NCI-H1048 (cell line): ENCODE measurements around the gene APBA1.

Experiments used
- DNase-seq: peaks from one replicate; lab custom pipeline; 2025; lab: John Stamatoyannopoulos, UW

Gene APBA1

DNA sequence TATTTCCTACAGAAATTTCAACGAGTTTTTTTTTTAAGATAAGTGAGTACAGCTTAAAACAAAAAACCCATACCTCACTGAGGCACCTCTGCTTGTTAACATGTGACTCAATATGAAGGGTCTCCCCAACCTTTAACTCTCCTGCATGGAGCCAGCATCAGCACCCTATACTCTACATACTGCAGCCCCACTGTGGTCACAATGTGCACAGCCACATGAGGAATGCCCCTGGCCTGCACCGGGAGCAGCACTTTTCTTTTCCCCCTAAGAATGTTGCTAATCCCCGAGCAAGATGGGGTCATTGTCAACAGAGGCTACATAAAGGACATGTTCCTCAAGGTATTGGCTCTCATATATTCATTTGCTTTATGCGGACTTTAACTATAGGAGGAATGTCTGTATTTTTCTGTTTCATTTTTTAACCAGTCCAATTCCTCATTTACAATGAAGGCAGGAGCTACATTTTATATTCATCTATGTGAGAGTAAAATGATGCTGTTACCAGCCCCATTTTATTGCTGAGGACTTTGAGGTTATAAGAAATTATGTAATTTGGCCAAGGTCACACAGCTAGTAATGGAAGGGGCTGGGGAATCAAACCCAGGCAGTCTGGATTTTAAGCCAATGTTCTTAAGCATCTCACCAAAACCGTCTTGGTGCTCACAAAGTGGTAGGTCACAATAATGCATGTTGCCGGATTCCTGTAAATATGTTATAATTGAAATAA, 93.0 kb downstream of the APBA1 start:
- no peak for DNase-seq

DNA sequence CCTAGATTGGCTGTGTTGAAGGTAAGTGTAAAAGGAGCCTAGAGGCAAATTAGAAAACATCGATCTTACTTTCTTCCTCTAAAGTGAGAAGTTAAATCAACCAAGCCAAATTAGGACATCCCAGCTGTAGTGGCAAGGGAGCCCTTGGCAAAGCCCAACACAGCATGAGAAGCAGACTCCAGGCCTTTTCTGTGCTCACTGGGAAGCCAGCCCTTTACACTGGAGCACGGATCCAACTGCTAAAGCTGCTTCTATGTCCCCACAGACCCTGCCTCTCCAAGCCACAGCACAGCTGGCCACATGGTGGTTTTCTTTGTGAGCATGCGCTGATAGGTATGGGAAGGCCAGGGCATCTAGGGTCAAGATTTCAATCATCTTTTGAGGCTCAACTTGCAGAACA, 94.1 kb downstream of the APBA1 start:
- no peak for DNase-seq

DNA sequence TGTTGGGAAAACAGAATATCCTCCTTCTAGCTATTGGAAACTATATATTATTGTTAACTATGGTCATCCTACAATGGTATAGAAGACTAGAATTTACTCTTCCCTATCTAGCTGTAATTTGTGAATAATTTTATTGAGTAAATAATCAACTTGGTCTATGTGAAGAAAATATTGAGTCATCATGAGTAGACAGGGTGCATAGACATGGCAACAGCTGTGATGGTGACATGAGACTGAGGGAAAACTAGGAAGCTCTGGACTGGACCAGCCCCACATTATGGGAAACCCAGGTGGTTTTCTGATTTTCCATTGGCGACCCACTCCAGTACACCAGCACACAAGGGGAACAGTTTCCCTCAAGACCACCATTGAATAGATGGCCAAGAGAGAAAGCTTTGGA, 95.0 kb downstream of the APBA1 start:
- DNase-seq = no peak

DNA sequence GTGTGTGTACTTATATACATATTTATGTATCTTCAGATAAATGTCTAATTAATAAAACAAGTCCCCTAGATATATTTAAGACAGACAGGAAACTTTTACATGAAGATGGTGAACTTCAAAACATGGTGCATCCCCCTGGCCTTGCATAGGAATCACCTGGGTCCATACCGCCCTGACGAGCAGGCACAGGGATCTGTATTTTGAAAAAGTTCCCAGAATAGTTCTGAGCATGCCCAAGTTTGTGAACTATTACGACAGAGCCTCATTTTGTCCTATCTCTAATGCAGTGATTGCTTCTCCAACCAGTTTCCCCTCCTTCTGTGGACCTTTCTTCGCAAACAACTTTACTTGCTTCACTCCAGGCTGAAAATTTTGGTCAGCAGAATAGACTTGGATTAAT, 98.1 kb downstream of the APBA1 start:
- no peak for DNase-seq

DNA sequence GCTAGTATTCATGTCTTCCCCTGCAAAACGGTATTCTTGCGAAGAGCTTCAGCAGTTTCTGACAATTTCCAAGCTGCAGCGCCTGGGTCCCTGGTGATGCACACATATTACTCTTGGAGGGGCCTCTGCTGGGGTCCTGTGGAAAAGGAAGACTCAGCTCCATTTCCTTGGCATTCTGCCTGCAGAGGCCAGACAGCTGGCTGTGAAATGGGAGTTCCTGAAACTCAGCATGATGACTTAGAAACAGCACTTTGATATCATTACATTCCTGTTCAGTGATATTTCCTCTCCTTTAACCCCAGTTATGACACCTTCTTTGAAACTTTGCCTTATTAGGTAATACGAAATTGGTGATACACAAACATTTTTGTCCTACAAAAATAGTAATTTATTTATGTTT, 98.5 kb downstream of the APBA1 start:
- no peak for DNase-seq

DNA sequence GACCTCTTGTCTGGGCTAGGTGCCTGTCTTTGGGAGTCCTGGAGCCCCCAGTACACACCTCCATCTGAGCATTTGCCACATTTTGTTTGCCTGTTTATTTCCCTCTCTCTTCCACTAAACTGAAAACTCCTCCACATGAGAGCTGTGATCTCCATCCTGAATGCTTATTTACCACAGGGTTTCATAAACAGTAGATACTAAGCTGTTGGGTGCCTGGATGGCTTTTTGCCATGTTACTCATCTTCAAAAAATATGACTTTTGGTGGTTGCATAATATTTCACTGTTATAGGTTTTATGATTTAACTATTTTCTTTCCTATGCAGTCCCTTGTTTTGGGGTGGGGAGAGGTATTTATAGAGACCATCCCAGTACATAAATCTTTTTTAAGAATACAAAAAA, 99.6 kb downstream of the APBA1 start:
- no peak for DNase-seq

DNA sequence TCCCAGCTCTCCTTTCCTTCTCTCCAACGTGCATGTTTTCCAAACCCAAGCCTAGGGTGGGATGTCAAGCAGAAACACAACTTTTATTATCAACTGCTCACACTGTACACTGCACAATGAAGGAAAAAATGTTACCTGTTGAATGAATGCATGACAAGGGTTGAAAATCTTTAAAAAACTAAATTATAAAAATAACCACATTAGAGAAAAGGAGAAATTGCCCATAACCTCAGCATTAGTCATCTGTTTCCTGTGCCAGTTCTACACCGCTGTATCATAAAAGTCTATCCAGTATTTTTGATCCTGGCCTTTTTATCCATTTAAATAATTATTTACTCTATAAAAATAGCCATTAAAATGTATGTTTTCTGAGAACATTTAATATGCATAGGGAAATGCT, 101.1 kb downstream of the APBA1 start:
- no peak for DNase-seq

DNA sequence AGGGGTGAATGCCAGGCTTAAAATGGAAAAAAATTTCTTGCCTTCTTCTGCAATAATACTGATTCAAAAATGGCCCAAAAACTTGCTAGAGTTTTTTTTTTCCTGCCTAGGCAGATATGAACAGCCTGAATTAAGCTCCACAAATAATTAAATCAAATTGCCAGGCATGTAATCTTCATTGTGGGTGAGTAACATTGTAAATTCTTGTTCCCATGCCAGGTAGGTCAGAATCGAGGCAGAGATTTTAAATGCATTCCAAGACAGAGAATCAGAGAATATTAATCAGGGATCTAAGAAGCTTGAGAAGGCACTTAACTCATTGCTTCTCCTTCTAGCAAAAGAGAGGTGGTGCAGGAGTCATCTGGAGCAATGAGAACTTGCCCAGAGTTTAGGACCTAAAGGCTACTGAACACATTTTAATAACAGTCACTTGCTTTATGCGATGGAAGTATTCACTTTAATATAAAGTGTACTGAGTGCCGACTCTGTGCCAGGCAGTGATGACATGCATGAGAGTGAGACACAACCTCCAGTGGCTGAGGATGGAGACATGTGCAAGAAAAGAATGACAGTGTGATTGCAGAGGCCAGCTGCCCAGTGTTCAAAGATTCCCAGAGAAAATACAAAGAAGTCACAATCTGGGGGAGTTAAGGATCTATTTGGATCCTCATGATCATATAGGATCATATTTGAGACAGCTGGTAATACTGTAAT, 102.3 kb downstream of the APBA1 start:
- no peak for DNase-seq

DNA sequence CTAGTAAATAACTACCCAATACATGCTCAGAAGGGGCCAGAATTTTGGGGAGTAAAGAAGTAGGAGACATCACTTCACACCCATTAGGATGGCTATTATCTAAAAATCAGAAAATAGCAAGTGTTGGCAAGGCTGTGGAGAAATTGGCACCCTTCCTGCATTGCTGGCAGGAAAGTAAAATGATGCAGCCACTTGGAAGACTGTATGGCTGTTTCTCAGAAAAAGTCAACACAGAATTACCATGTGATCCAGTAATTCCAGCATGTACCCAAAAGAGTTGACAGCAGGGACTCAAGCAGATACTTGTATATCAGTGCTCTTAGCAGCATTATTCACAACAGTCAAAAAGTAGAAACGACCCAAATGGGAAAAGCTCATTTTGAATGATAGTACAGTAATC, 107.6 kb downstream of the APBA1 start:
- no peak for DNase-seq

DNA sequence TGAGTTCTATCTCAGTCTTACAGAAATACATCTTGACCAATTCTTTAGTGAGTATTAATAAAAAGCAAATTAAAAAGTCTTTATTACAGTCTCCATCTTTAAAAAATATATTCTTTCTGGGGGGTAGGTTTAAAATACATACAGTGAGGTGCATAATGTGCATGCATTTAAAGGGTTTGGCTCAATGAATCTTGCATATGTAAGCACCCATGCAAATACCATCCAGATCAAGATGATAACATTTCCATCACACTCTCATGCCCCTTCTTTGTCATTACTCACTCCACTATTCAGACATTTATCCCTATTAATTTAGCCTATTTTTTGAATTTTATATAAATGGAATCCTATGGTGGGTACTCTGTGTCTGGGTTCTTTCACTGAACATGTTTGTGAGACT, 113.0 kb downstream of the APBA1 start:
- DNase-seq = no peak

DNA sequence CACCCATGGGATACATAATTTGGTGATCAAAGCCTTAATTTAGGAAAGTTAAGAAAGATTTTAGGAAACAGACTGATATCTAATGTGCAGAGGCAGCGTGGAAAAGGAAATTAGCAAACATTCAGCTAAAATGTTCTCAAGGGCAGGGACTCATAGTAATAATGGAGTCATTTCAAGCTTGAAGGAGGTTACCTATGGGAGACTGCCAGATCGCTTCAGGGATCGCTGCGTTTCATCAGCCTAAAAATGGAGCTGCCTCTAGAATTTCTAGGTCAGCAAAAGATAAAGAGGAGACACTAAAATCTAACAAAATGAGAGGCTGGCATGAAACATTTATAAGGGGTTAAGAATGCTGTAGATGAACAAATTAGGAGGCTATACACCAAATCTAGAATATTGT, 115.5 kb downstream of the APBA1 start:
- no peak for DNase-seq

DNA sequence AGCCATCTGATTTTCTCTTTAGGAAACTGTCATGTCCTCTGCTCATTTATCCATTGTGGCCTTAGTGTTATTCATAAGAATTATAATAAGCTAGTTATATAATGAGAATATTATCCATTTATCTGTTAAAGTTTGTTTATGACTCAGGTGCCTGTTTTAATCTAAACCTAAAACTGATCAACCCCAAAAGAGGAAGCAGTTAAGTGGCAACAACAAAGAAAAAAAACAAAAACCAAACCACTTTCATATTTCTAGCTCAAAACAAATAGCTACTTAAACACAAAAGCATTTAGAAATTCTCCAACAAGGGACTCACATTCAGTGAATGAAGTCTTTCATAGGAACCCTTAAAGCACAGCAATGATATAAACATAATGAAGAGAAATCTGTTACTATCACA, 116.4 kb downstream of the APBA1 start:
- no peak for DNase-seq

DNA sequence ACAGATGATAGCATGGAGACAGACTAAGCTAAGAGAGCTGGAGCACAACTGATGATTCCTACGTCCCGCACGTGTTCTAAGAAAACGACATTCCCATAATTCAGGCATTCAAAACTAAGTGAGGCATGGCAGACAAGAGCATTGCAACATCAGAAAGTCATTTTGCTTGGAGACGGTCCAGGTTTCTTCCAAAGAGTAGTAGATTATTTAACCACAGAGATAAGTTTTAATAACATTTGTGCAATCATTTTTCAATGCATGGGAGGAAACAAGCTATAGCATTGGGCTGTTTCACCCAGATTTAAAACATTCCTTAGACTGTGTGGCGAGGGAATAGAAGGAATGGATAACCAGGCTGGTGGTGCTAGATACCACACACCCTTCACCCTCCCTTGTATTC, 117.2 kb downstream of the APBA1 start:
- DNase-seq = no peak

DNA sequence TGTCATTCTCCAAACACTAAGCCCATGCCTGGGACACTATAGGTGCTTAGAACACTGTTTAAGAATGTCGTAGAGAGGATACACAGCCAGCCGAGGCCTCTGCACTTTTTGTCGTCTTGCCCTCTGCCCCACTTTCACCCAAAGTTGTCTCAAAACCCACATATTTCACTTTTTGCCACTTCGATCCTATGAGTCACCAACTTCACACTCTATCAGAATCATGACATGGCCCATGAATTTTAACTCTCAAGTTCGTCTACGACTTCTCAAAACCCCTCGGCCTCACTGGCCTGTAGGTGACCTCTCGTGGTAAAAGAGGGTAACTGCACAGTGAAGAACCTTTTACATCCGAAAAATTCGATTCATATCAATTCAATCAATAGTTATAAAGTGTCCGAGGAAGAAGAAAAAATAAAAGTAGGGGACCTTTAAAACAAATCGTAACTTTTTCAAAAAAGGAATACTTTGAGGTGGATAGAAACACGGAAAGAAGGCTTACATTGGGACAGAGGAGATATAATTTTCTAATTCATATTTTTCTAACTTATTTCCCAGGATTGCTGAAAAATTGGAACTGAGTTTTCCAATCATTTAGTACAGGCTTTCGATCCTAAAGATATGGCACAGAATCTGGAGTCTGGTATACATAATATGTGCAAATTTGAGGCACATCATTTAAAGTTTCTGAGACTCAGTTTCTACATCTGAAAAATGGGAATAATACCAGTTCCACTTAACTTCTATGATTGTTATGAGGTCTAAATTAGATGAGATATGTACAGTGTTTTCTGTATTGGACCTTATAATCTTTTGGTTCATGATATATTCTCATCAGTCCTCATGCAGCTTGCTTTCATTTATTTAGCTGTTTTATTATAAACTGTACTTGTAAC, 122.6 kb downstream of the APBA1 start:
- DNase-seq = no peak

DNA sequence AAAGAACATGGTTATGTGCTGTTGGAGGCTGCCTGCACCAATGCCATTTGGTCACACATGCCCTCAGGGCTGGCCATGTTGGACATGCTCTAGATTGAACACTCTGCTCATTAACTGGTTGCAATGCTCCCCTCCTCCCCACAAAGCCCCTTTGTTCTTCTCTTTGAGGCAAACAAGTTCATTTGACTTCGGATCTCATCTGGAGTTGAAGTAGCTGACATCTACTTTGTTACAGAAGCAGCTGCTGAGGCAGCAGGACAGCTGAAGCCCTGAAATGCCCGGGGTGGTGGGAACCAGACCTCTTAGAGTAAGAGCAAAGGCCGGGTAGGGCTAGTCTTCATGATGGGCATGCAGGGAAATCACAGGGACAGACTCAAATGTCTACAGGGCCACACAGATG, 123.5 kb downstream of the APBA1 start:
- DNase-seq = no peak

DNA sequence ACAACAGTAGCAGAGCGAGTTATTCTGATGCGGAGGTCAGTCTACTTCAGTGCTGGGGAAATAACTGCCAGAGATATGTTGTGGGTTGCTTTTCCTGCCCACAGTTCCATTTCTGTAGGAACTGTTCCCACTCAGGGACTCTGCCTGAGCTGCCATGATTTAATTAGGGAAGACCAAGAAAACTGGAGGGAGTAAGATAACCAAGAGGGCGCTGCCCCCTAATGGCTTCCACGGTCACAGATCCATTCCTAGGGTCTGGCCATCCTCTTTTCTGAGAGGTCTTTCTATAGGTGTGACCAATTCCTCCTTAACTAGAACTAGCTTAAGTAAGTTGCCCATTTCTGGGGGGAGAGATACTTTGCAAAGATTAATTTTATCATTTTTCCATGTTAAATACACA, 125.9 kb downstream of the APBA1 start:
- no peak for DNase-seq

DNA sequence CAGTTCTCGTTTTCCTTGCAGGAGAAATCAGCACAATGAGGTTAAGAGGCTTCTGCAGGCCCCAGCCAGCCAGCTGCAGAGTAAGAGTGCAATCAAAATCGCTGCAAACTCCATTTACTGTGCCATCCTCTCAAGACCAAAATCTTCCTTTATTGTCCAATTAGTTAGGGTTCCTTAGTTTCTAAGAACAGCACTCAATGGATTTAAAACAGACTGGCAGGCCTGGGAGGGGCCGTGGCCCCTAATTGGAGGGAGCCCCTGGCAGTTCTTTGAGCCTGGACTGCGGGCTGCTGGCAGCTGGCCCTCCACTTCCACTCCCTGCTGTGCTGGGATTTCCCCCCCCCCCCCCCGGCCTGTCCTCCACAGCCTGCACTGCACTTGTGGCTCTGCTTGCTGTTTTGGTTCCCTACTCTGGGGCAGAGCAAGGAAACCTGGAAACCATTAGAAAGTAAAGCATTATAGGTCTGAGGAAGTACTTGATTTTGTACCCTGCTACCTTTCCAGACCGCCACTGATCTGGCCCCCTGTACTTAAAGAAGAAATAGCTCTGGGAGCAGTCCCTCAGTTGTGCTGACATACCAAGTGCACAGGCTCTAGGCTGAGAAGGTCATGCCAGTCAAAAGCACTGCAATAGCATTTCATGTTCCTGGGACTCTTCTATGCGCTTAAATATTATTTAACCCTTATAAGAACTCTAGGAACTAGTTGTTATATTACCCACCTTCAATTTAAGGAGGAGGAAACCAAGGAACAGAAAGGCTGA, 129.0 kb downstream of the APBA1 start:
- DNase-seq = no peak

DNA sequence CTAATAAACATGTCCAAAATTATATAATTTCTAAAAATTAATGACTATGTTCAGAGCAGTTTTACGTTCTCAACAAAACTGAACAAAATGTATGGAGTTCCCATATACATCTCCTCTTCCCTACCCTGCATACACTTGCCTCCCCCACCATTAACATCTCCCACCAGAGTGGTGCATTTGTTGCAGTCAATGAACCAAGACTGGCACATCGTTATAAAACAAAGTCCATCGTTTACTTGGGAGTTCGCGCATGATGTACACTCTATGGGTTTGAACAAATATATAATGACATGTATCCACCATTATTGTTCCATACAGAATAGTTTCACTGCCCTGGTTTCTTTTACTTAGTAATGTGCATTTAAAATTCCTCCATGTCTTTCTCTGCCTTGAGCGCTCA, 130.1 kb downstream of the APBA1 start:
- DNase-seq = no peak

DNA sequence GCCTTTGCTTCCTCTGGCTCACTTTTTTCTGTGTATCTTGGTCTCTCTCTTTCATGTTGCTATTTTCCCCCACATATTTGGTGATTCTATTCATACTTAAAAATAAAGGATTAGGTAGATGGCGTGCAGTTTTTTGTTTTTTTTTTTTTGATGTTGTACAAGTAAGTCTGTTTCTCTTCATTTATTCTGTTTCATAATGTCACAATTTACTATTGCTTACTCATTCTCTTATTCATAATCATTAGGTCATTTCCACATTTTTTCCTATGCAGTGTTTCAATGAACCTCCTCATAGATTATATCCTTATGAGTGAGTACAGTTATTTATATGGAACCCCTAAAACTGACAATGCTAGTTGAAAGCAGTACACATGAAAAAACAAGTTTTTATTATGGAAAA, 136.3 kb downstream of the APBA1 start:
- no peak for DNase-seq

DNA sequence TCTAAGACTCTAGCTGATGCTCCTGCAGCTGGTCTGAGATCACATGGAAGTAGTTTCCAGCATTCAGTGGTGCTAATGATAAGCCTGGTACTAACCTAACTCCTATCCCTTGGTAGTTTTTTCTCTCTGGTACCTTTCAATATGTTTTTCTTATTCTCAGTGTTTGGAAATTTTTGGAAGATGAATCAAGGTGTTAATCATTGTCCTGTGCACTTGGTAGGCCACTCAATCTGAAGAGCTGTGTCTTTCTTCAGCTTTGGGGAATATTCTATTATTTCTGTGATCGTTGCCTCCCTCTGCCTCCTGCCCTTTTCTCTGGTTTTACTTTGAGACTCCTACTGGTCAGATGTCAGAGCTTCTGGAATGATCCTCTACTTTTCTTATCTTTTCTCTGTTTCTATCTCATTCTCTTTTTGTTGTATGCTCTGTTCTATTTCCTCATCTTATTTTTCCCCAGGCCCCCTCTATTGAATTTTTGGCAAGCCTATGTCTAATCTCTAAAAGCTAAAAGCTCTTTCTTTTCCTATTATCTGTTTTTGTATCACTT, 136.8 kb downstream of the APBA1 start:
- DNase-seq = no peak

DNA sequence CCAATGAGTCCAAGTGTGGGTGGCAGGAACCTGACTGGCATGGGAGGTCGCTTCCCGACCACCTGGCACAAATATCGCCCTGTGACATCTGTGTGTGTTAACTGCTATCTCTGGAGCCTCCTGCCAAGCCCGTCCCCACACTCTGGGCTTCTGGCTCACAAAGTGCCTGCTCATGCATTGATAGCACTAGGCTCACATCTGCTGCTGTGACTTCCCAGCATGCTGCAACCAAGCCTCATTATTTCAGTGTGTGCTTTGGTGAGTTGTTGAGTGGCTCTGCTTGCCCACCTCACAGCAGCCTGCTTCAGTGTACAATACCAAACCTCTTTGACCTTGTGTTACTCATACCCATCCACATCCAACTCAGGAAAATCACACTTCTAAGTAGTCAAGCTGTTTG, 139.8 kb downstream of the APBA1 start:
- no peak for DNase-seq

DNA sequence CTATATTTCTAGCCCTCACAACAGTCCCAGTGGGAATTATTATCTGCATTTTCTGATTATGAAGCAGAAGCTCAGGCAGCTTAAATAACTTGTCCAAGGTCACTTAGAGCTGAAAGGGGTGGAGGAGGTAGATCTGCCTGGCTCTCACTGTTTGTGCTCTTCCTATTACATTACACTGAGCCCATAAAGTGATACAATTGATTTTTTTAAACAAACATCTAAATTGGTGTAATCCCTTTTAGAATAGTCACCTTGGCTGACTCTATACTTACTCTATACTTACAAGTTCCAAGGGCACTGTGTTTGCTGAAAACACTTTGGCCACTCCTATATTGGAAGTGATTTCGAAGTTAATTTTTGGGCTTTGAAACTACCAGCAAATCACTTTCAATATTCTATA, 144.7 kb downstream of the APBA1 start:
- DNase-seq = no peak
